NB4 (cell line): ENCODE data around the gene VIM.

ENCODE experiments used
- CTCF ChIP-seq: IDR thresholded peaks from one replicate; pipeline ENCODE4 v1.5.1; 2012; ENCODE audit warnings: low read depth, low read length
- MAX ChIP-seq: IDR thresholded peaks from 2 replicates; pipeline ENCODE4 v1.6.1; 2011; ENCODE audit warnings: low read depth, low read length
- MYC ChIP-seq: IDR thresholded peaks from 2 replicates; pipeline ENCODE4 v1.6.1; 2011; ENCODE audit warnings: low read depth, low read length
- POLR2A ChIP-seq: IDR thresholded peaks from 2 replicates; pipeline ENCODE4 v1.6.1; 2011; ENCODE audit warnings: mild to moderate bottlenecking; ENCODE audit not compliant: insufficient read length; ENCODE audit errors: extremely low read depth

GRCh38 chr10:17188644-17189172 lies 39.3 kb upstream of the VIM start:
- TF ChIP-seq CTCF (no peak), POLR2A (no peak), MAX (no peak), MYC (no peak)
